Astrocyte of the spinal cord (primary cell): Measurements from ENCODE around the gene ERBB4.

Source experiments
- DNase-seq: peaks from one replicate; pipeline ENCODE4 v3.0.0; 2011; ENCODE audit warnings: low read depth, low spot score
- H3K4me3 ChIP-seq: 2 replicates; pipeline ENCODE4 v1.5.1; 2011; ENCODE audit warnings: low read depth, mild to moderate bottlenecking, low read length, moderate library complexity
- in situ Hi-C: cut with HindIII; loops from 2 replicates; pipeline ENCODE4 v1.10.0; 2017; ENCODE audit warnings: low sequenced_read_pairs
- TF ChIP-seq, protein P1 (sequence below): IDR thresholded peaks from 2 replicates; pipeline ENCODE4 v1.5.1; 2012; ENCODE audit warnings: low read depth, mild to moderate bottlenecking, low read length, inconsistent platforms

ERBB4 gene

DNA sequence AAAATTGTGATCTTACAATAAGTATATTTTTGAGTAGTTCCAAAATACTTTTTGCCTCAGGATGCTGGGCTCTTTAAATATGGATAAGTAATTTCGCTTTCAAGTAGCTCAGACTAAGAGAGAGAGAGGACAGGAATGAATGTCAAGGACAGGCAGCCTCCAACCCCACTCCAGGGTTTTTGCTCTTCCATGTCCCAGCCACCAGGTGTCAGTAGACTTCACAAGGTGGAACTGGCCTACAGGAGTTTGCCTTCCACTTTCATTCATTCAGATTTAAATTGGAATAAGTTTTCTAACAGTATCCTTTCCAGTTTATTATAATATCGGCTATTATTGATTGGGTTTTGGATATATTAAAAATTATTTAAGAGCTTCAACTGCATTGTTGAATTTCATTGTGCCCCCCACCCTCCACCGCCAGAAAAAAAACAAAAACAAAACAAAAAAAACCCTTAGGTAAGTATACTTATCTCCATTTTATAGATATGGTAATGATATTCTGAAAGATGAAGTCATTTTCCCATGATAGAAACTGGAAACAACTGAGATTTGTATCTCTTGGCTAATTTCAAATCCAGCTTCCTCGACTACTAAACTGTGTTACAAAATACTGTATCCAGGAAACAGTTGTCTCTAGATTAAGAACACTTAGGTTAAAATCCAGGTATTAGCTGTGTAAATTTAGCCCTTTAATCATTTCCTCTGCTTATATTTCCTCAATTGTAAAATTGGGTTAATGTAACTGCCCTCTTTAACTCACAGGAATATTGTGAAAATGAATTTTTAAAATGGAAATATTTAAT, 793.1 kb downstream of the ERBB4 start:
- in situ Hi-C loops: no loop called here

DNA sequence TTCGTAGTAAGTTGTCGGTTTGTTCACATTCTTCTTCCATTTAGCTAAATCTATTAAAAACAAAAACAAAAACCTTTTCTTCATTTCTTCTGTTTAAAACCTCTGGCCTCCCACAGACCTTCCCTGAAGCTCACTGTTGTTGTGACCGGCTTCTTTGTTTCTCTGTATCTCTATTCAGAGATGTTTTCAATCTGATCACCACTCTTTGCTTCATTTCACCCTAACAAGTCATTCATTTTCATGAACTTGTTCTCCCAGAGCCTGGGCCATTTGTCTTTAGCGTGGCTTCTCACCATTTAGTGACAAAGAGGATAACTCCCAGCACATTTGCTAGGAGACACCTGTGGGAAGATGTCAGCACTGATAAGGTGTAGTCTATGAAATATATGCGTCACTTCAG, 794.2 kb downstream of the ERBB4 start:
- in situ Hi-C loops: no loop called here
- DNase-seq: no peak
- TF ChIP-seq, protein P1, sequence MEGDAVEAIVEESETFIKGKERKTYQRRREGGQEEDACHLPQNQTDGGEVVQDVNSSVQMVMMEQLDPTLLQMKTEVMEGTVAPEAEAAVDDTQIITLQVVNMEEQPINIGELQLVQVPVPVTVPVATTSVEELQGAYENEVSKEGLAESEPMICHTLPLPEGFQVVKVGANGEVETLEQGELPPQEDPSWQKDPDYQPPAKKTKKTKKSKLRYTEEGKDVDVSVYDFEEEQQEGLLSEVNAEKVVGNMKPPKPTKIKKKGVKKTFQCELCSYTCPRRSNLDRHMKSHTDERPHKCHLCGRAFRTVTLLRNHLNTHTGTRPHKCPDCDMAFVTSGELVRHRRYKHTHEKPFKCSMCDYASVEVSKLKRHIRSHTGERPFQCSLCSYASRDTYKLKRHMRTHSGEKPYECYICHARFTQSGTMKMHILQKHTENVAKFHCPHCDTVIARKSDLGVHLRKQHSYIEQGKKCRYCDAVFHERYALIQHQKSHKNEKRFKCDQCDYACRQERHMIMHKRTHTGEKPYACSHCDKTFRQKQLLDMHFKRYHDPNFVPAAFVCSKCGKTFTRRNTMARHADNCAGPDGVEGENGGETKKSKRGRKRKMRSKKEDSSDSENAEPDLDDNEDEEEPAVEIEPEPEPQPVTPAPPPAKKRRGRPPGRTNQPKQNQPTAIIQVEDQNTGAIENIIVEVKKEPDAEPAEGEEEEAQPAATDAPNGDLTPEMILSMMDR: no peak
- no peak overlapping the region for H3K4me3 ChIP-seq

More for the DNA sequence above, 793.1 kb downstream of the ERBB4 start:
- H3K4me3 ChIP-seq: no peak overlapping the region
- DNase-seq: peak; percentile 62
- TF ChIP-seq, protein P1: peak; percentile 92

DNA sequence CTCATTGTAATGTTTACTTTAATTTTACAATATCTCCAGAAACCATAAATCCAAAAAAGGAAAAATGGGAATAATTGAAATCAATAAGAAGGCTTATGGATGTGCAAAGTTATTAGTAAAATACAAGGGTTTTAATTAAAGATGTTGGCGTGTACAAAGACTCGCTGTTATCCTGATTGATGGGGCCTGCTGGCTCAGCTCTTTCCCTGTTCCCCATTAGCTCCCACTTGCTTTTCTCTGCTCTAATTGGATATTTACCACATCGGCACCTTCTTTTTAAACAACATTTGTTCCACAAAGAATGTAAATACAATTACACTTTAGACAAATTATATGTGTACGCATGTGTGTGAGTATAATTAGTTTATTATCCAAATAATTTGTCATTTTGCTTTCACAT, 796.6 kb downstream of the ERBB4 start:
- TF ChIP-seq, protein P1: no peak
- in situ Hi-C loops: no loop called here
- H3K4me3 ChIP-seq: no peak overlapping the region
- no peak for DNase-seq

DNA sequence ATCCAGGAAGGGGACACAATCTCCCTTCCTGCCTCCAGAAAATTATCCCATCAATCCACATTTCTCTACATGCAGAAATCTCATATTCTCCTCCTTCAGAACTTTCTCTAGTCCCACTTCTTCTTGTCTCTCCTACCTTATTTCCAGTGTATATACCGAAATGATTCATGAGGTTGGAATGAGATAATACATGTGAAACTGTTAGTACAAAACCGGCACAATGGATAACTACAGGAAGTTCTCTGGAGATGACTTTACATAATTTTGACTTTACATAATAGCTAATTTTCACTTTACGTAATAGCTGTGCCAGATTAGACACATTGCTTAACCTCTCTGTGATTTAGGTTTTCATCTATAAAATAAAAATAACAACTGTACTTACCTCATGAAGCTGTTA, 801.3 kb downstream of the ERBB4 start:
- peak; percentile 13 for DNase-seq
- H3K4me3 ChIP-seq: no peak overlapping the region
- in situ Hi-C loops: no loop called here
- TF ChIP-seq, protein P1: no peak

DNA sequence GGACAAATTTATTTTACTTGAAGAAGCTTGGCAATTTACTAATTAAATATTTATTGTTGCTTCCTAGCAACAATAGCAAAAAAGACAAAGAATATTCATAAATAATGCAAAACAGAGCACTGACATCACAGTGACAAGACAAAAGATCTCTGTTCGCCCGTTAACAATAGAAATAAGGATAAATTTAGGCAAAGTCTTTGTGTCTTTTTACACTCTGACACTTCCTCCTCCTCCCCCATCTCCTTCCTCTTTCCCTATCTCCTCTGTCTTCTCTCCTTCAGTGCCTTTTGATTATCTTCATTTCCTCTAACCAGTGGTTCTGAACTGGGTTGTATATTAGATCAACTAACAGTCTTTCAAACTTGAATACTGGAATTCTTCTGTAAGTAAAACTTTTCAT, 808.4 kb downstream of the ERBB4 start:
- H3K4me3 ChIP-seq: no peak overlapping the region
- DNase-seq: no peak
- TF ChIP-seq, protein P1: no peak
- in situ Hi-C loops: no loop called here

DNA sequence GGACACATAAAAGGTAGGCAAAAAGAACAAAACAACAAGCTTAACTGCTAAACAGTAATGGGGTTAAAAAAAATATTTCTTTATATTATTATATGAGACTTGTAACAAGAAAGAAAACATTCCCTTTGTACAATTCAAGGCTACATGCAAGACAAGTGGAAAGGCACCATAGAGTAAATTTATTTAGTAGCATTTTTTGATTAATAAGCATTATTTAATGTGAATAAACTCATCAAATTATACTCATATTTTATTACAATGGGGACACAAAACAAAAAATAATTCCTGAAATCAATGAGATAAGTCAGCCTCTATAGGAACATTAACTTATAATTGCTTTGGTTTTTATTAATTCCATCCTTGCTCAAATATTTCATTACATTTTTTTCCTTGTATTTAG, 809.2 kb downstream of the ERBB4 start:
- no peak for DNase-seq
- in situ Hi-C loops: no loop called here
- TF ChIP-seq, protein P1: no peak
- H3K4me3 ChIP-seq: no peak overlapping the region
